Tibial nerve (tissue), 4 donors: ENCODE data around the gene SLC45A3. TPM values are rescaled to one million over a fixed set of nuclear protein-coding genes. Genes with fewer than 3 reads are reported as not detected.

ENCODE experiments used
- DNase-seq, 2 donors: peaks; one replicate each; pipeline ENCODE4 v3.0.0-alpha.2; 2019; ENCODE audit warnings: low spot score in 2 of 2
- H3K27ac ChIP-seq, 4 donors: fragments of 200-600 bp; sonication (generic) in 3 of 4; one replicate each; pipeline ENCODE4 v1.5.1; 2017 to 2019; ENCODE audit warnings: mild to moderate bottlenecking in 1 of 4
- H3K27me3 ChIP-seq, 2 donors: fragments of 200-600 bp; sonication (generic) in 1 of 2; one replicate each; pipeline versions ENCODE4 v1.5.1 to v1.6.0; 2017 to 2019
- H3K36me3 ChIP-seq, 3 donors: fragments of 200-600 bp; sonication (generic); one replicate each; pipeline ENCODE4 v1.5.1; 2018 to 2019
- H3K4me1 ChIP-seq, 4 donors: fragments of 200-600 bp; sonication (generic) in 3 of 4; one replicate each; pipeline ENCODE4 v1.5.1; 2017 to 2019
- H3K4me3 ChIP-seq, 4 donors: fragments of 200-600 bp; sonication (generic) in 3 of 4; one replicate each; pipeline ENCODE4 v1.5.1; 2017 to 2019; ENCODE audit warnings: mild to moderate bottlenecking in 1 of 4, moderate library complexity in 1 of 4
- H3K9me3 ChIP-seq, 4 donors: fragments of 200-600 bp; sonication (generic) in 3 of 4; one replicate each; pipeline ENCODE4 v1.5.1; 2017 to 2019
- CTCF ChIP-seq, 5 experiments: fragments of 200-600 bp in 3 of 5; fragments of 450-650 bp in 2 of 5; sonication (generic) in 3 of 5; IDR thresholded peaks; one replicate each; pipeline ENCODE4 v1.5.1; 2016 to 2019; ENCODE audit warnings: antibody characterized with exemption in 5 of 5, mild to moderate bottlenecking in 3 of 5, moderate library complexity in 2 of 5
- EP300 ChIP-seq, 2 donors: sonication (generic); formaldehyde crosslinking; IDR thresholded peaks; one replicate each; pipeline ENCODE4 v1.6.1; 2017; ENCODE audit warnings: antibody characterized with exemption in 2 of 2, mild to moderate bottlenecking in 1 of 2
- POLR2A ChIP-seq, 2 donors: fragments of 450-650 bp; IDR thresholded peaks; one replicate each; pipeline ENCODE4 v1.6.1; 2017; ENCODE audit warnings: antibody characterized with exemption in 2 of 2, mild to moderate bottlenecking in 2 of 2, moderate library complexity in 2 of 2
- WGBS, 2 donors: methylation state at CpG; one replicate each; pipeline ENCODE4 v1.1.5; 2018; 5-methylcytosine and 5-hydroxymethylcytosine counted together
- total RNA-seq, 4 donors: library from RNA; depleted of rRNA; stranded (reverse); fragments of >200 nt; gene quantifications; one replicate each; pipeline ENCODE4 v1.1.0, GENCODE V29; 2016

Gene SLC45A3
- total RNA-seq, 4 donors from 2014 or later, result 0.44 to 2.9 (median 1.3) TPM

- Histone ChIP-seq H3K36me3 (peaks cover 0 to 59% (median 0%) of the 10 kb centered on the region in 3 donors), H3K27me3 (no peaks in the 10 kb centered on the region), H3K4me3 (no peak overlapping the region), H3K9me3 (no peaks in the 10 kb centered on the region), H3K27ac (no peak overlapping the region), H3K4me1 (peaks cover 0 to 19% (median 0%) of the 10 kb centered on the region in 4 donors)
- DNase-seq, result no peak
- no peak for TF ChIP-seq EP300 (IDR thresholded peaks at IDR 0.05)
- TF ChIP-seq POLR2A (IDR thresholded peaks at IDR 0.05), result no peak
- no peak for TF ChIP-seq CTCF (IDR thresholded peaks at IDR 0.05)
- WGBS, 2 donors, result 63 to 64% methylated on average over 6 of the region's 6 CpGs
Measured at GRCh38 chr1:205706601-205707502, 26.5 kb upstream of the SLC45A3 start.

- H3K36me3 ChIP-seq, result peaks cover 0 to 49% (median 0%) of the 10 kb centered on the region in 3 donors
- WGBS, 2 donors, result 76 to 89% methylated on average over 2 of the region's 2 CpGs
- H3K27ac ChIP-seq, result no peak overlapping the region
- H3K4me3 ChIP-seq, result no peak overlapping the region
- no peak for DNase-seq
- no peaks in the 10 kb centered on the region for H3K9me3 ChIP-seq
- no peaks in the 10 kb centered on the region for H3K27me3 ChIP-seq
- peaks cover 0 to 19% (median 0%) of the 10 kb centered on the region in 4 donors for H3K4me1 ChIP-seq
- TF ChIP-seq POLR2A (IDR thresholded peaks at IDR 0.05) (no peak), EP300 (IDR thresholded peaks at IDR 0.05) (no peak), CTCF (IDR thresholded peaks at IDR 0.05) (no peak)
Measured at GRCh38 chr1:205704903-205705302, 24.6 kb upstream of the SLC45A3 start.

GRCh38 chr1:205703072-205703471 lies 22.8 kb upstream of the SLC45A3 start:
- H3K4me1 ChIP-seq, result peaks cover 0 to 9% (median 0%) of the 10 kb centered on the region in 4 donors
- no peak for DNase-seq
- no peak overlapping the region for H3K4me3 ChIP-seq
- H3K36me3 ChIP-seq, result peaks cover 0 to 32% (median 0%) of the 10 kb centered on the region in 3 donors
- H3K9me3 ChIP-seq, result no peaks in the 10 kb centered on the region
- TF ChIP-seq CTCF (IDR thresholded peaks at IDR 0.05) (no peak), EP300 (IDR thresholded peaks at IDR 0.05) (no peak), POLR2A (IDR thresholded peaks at IDR 0.05) (no peak)
- no peaks in the 10 kb centered on the region for H3K27me3 ChIP-seq
- 90% methylated on average over 1 of the region's 1 CpG for WGBS, 2 donors
- H3K27ac ChIP-seq, result no peak overlapping the region

- Histone ChIP-seq H3K27ac (no peak overlapping the region), H3K9me3 (no peaks in the 10 kb centered on the region), H3K27me3 (no peaks in the 10 kb centered on the region), H3K36me3 (peaks cover 0 to 25% (median 0%) of the 10 kb centered on the region in 3 donors), H3K4me3 (no peak overlapping the region), H3K4me1 (peaks cover 0 to 9% (median 0%) of the 10 kb centered on the region in 4 donors)
- TF ChIP-seq CTCF (IDR thresholded peaks at IDR 0.05) (no peak), EP300 (IDR thresholded peaks at IDR 0.05) (no peak)
- 88 to 92% methylated on average over 4 of the region's 4 CpGs for WGBS, 2 donors
- no peak for DNase-seq
Measured at GRCh38 chr1:205701891-205702290, 21.6 kb upstream of the SLC45A3 start.

GRCh38 chr1:205701420-205701819 lies 21.1 kb upstream of the SLC45A3 start:
- no peak overlapping the region for H3K4me3 ChIP-seq
- H3K4me1 ChIP-seq, result peaks cover 0 to 9% (median 0%) of the 10 kb centered on the region in 4 donors
- no peaks in the 10 kb centered on the region for H3K9me3 ChIP-seq
- no peaks in the 10 kb centered on the region for H3K27me3 ChIP-seq
- DNase-seq, result no peak
- peaks cover 0 to 25% (median 0%) of the 10 kb centered on the region in 3 donors for H3K36me3 ChIP-seq
- TF ChIP-seq EP300 (IDR thresholded peaks at IDR 0.05) (no peak), CTCF (IDR thresholded peaks at IDR 0.05) (no peak)
- H3K27ac ChIP-seq, result no peak overlapping the region
- 28 to 42% methylated on average over 2 of the region's 2 CpGs for WGBS, 2 donors
